Effector CD4-positive, alpha-beta T cell (primary cell): ENCODE measurements around the gene PBX1.

ENCODE experiments used
- DNase-seq: peaks from one replicate; pipeline ENCODE4 v3.0.0-alpha.2; 2020

Gene PBX1

DNA sequence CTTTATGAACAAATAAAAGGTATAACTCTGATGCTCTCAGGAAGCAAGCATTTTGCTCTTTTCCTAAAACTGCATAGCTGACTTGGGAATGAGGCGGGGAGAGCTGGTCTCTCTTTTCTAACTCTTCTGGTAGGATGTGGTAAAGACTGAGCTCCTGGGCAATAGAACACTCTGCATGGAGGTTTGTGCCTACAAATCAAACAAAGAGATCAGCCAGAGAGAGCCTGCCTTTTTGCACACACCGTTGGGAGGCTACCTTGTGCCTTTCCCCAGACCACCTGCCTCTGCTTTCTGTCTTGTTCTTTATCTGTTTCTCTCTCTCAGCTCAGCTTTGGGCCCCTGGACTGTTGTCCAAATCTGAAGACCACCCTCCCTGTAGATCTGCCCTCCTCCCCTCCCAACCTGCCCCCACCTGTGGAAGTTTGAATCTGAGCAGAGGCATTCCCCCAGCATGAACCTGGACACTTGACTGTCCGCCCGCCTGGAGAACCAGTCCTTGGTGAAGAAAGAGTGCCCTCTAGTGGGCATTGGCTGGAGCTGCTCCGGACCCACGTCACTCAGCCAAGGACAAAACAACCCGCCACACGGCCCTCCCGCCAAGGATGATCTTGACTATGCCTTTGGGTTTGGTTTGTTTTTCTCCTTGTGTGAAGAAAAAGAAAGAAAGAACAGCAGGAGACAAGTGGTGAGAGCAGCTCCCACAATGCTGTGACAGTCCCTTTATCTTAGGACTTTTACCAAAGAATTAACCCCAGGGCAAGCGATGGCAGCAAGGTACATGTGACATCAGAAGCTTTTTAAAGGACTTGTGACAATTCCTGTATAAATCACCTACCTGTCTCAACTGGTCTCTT, 228.2 kb downstream of the PBX1 start:
- DNase-seq: peak; percentile 21

DNA sequence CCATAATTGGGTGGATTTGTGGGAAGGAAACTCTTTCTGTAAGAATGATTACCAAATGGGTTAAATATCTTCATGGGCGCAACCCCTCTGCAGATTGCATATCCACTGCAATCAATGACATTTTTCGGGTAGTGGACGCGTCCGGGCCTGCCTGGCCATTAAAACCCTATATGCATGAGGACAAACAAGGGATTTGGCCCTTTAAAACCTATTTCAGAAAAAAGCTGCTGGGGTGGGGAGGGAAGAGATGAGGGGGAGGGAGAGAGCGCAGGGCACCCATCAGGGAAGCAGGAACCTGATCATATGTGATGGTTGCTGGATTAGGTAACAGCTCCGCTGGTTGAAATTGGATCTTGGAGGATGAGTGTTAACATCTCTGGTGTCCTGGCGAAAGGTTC, 228.8 kb downstream of the PBX1 start:
- no peak for DNase-seq

DNA sequence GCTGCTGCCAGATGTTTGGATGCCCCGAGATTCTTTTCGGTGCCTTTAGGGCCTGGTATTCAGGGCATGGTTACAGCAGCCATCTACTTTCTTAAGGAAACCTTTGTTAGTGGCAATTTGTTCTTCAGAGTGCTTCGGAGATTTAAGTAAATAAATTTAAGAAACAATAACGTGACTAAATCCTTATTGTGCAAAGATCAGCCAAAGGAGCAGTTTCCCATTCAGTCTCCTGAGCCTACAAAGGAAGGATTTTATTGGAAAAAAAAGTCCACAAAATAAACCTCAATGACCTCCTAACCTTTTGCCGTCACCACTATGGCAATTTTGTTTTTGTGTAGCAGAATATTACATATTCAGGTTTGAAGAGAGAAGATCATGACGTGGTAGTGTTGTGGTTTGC, 231.1 kb downstream of the PBX1 start:
- DNase-seq: no peak

DNA sequence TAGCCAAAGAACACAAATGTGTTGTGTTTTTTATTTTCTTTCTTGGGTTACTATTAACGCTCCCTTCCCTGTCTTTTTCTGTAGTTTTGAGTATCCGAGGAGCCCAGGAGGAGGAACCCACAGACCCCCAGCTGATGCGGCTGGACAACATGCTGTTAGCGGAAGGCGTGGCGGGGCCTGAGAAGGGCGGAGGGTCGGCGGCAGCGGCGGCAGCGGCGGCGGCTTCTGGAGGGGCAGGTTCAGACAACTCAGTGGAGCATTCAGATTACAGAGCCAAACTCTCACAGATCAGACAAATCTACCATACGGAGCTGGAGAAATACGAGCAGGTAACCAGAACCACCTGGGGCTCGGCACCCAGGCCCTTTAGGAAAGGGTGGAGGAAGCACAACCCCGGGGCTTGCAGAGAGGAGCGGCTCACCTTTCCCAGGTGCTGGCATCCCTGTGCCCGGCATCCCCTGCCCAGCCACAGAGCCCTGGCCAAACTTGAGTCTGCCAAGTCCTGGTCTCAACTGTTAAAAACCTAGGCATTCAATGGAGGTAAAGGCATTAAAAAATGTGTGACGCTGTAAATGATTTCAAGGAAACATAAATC, 233.5 kb downstream of the PBX1 start:
- DNase-seq: no peak

DNA sequence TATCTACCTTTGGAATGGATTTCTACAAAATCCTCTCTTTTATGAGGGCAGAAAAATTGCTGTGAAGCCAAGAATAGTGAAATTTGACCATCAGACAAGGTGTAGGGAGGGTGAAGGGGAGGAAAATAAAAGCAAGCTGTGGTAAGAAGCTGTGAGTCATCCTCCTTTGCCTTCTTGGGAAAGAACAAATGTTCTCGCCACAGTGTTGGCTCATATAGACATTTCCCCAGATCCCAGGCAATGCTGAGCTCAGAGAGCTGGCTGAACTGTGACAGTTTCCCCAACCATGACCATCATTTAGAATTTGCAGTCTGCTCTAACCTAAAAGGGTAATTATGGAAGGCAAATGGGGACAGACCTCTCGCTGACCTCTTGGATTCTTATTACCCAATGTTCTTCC, 235.4 kb downstream of the PBX1 start:
- DNase-seq: no peak

DNA sequence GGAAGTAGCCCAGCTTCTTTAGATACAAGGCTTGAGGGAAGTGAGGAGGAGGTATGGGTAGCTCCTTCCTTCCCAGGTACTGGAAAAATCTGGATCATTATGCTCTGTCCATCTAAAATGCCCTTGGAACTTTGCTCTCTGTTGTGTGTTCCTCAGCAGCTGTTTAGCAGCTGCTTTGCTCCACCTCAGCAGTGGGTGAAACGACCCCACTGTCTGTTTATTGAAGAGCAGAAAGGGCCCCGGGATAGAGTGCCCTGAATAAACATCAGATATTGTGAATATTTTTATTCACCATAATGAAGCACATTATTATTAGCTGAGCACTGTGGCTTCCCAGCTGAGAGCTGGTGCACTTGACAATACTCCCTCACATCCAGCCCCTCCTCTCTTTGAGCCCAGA, 237.9 kb downstream of the PBX1 start:
- no peak for DNase-seq

DNA sequence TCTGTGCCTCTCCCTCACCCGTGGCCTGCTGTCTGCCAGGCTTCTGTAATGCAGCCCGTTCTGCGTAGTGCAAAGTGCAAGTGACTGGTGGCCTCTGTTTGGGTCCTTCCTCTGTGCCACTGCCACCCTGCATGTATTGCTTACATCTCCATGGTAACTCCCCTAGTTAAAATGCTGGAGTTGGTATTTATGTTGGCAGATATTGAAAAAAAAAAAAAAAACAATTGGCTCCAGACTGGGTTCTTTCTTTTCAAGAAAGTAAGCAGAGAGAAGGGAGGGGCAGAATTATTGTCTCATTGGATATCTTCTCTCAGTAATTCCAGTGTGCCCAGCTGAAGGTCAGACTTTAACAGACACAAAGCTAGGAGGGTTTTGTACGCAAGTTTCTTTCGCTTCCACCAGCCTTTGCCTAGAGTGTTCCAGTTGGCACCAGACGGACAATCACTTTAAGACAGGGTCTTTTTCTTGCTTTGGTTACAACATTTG, 242.3 kb downstream of the PBX1 start:
- no peak for DNase-seq

DNA sequence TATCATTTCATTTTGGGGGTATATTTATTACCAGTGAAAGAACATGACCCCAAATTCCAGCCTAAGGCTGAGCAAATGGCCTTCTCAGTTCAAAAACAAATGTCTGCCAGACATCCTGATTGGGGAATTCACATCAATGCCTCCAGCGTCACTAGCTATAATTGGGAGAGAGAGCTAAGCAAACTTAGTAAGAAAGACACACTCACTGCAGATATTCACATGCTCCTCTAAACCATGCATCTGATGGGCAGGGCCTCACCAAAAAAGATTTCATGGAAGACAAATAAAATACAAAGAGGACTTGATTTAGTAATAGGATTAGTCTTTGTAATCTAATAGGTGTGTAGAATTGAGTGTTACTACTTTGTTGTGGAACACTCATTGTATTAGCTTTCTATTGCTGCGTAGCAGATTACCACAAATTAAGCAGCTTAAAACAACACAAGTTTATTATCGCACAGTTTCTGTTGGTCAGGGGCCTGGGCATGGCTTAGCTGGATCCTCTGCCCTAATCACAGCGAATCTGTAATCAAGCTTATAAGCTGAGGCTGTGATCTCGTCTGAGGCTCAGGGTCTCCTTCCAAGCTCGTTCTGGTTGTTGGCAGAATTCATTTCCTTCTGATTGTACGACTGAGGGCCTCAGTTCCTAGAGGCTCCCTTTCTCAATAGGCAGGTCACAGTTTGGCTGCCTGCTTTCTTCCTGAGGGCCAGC, 243.0 kb downstream of the PBX1 start:
- DNase-seq: no peak

DNA sequence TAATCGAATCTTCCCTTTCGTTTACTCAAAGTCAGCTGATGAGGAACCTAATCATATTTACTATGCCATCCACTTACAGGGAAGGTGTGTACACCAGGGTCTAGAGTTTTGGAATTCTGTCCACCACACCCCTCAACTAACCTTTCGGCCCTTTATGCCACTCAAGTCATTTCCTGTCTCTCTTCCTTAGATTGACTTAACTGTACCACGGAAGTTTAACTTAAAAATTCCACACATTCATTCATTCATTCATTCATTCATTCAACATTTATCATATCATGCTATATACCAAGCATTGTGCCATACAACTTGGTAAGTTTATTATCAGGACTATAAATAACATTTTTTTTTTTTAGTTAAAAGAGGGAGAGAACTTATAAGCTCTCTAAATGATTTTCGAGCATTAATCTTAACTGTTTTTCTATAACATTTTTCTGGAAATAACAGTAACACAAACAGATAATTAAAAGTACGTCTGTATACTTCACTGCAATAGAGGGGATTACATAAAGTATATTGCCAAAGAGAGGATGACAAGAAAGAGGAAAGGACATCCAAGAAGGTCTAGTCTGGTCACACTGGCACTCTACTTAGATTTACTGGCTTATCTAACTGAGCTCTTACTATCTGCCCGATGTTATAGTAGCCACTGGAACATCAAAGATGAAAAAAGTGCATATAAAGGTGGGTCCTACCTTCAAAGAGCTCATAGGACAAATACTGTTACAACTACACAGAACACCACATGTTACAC, 243.7 kb downstream of the PBX1 start:
- DNase-seq: no peak

DNA sequence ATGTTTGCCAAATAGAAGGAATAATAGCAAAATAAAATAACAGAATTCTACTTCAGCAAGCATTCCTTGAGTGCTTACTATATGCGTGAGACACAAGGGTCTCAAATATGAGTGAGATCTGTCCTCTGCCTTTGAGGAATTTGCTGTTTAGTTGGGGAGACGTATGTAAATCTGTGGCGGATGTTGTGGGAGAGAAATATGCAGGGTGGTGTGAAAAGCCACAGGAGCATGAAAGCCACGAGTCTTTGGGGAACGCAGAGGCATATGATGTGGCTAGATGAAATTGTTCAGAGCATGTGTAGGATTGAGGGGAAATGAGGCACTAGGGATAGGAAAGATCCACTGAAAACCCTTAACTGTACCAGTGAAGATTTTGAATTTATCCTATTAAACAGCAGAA, 244.4 kb downstream of the PBX1 start:
- no peak for DNase-seq

DNA sequence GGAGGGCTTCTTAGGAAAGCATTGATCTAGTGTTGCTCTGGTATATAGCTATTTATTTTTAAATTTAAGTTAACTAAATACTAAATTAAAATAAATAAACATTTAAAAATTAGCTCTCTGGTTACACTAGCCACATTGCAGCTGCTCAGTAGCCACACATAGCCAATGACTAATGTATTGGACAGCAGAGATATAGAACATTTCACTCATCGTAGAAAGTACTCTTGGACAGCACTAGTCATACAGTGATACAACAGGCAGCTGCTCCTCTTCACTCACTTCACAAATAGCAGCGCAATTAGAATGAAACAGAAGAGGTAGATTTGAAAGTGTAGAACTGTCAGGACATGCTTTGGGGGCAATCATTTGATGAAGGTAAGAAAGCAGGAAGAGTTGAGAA, 245.4 kb downstream of the PBX1 start:
- no peak for DNase-seq

DNA sequence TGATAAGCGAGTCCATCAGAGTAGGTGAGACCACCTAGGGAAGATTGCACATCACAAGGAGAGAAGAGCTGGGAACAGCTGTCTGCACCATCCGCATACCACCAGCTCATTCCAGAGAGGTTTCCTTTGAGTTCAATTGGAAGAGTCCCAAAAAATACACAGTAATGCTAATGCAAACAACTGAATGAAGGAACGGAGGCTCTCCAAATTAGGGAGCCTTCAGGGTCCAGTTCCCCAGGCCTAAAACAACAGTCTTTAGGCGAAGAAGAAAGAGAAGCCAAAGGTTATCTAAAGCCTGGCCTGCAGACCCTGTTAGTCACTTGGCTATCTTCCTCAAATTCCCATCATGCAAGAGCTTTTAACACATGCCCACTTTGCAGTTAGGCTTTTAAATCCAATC, 246.4 kb downstream of the PBX1 start:
- no peak for DNase-seq

DNA sequence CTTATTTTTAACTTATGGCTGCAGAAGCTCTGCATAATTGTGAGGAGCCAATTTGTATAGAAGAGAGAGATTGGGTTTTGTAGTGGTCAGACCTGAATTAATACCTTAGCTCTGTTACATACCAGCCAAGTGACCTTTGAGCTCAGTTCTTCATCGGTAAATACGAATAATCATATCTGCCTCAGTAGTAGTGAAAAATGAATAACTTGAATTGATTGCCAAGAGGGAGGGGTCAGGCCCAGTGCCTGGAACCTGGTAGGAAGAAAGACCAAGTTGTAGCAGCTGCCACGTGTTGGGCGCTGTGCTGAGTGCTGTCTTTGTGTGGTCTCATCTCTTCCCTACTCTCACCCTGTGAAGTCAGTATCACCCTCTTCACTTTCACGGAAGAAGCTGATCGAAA, 247.5 kb downstream of the PBX1 start:
- DNase-seq: no peak

DNA sequence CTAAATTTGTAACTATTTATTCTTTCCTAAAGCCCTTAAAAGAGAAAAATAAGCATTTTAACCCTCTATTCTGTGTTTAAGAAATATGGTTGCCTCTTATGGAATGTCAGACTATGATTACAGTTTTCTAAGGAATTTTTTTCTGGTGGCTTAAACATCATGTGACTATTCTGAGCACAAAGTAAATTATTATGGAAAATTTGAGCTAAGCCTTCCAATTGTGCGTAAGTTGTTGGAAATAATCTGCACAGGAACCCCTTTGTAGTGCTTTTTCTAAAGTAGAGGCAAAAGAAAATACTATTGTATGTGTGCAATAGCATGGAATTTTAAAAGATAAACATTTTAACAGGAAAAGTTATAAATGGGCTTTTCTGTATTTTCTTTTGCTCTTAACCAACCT, 254.8 kb downstream of the PBX1 start:
- no peak for DNase-seq

DNA sequence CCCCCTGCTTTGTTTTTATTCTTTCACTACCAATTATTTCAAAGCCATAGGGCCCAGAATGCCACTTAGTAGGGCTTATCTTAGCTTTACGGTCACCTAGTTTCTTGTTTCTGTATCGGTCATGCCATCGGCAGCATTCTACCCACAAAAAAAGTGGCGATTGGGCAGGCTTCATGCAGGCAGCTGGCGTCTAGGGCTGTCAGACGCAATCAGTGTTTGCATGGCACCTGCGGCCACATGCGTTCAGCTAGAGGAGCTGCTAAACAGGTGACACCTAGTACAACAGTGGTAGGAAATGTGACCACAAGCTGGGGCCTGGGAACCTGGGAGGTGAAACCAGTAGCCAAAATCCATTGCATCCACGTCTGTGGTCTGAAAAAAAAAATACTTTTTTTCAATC, 262.7 kb downstream of the PBX1 start:
- DNase-seq: no peak

DNA sequence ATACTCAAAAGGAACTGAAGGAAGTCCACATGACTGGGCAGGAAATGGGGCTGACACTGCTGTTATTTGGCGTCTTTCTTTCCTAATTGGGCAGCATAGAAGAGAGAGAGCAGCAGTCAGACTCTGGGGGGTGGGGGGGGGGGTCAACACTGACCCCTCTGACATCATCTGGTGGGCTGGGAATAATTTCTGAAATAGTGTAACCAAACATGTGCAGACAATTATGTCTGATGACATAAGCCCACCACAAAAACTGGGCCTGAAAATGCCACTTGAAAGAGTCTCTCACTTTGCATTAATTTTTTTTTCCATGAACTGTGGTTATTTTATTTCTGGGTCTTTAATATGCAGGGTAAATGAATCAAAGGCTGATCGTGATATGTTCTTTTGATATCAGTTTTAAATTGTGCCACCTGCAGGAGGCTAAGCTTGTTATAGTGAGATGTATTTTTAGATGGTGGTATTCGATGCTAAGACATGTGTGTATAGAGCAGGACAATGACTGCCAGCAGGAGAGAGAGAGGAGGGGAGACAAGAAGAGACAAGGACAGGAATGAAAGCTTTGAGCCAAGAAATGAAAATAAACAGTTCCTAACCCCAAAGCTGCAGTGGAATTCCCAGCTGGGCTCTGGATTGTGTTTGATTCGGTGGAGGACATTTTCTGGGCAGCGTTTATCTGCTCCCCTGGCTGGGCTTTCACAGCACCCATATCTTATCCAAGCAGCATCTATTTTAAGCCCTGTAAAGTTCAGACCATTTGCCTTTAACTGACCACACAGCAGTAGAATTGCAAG, 264.7 kb downstream of the PBX1 start:
- no peak for DNase-seq

DNA sequence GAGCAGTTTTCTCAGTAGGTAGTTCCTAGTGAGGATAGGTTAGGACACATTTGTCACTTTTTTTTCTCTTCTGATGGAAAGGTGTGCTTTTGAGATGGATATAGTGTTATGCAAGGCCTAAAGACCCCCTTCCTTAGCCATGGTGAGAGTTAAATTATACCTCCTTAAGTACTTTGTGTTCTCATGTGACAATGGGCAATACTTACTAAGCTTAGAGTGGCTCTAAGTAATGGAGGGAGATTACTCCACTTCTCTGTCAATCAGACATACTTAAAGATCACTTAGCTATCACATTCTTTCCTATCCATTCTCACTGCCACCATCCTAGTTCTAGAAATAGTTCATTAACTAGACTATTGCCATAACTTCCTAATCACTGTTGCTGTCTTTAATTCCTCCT, 265.6 kb downstream of the PBX1 start:
- no peak for DNase-seq

DNA sequence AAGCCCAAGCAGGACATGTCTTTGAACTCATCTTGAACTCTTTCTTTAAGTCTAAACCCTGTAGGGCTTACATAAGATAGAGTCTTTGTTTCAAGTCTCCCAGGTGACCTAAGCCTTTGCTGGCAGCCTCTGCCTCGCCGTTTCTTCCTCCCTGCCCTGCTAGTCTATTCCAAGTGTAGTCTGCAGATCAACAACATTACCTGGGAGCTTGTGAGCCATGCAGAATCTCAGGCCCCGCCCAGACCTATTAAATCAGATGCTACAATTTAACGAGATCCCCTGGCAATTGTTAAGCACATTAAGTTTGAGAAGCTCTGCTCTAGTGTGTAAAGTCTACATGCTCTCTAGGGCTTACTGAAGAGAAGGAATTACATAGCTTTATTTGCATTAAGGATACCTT, 271.6 kb downstream of the PBX1 start:
- no peak for DNase-seq

DNA sequence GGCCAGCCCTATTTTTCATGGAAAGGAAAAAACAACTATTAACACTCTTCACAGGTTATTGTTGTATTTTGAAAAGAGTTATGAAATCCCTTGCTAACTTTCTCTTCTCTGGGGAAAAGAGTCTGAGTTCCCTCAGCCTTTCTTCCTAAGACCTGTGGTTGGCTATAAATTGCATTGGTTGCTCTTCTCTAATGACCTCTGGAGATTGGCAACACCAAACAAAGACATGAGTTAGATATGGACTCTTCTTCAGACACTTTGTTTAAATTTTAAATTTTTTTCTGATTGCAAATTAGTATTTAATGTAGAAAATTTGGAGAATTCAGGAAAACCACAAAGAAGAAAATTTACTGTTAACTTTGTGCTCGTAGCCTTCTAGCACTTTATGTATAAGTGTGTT, 275.7 kb downstream of the PBX1 start:
- DNase-seq: no peak

DNA sequence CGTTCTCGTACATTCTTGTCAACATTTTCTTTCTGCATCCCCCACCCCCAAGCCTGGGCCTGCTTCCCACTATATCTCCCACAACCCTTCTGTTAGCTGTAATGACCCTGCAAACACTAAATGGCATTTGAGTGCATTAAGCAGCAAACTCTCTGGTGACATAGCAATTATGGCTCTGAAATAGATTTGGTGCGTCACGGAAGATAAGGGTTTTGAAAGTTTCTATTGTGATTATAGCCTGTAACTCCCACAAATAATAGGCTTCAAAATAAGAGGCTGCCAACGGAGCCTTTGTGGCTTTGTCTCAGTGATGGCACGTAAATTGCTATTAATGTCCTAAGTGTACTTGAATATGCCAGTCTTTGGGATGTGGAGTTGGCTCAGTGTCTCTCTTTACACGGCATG, 277.6 kb downstream of the PBX1 start:
- no peak for DNase-seq

DNA sequence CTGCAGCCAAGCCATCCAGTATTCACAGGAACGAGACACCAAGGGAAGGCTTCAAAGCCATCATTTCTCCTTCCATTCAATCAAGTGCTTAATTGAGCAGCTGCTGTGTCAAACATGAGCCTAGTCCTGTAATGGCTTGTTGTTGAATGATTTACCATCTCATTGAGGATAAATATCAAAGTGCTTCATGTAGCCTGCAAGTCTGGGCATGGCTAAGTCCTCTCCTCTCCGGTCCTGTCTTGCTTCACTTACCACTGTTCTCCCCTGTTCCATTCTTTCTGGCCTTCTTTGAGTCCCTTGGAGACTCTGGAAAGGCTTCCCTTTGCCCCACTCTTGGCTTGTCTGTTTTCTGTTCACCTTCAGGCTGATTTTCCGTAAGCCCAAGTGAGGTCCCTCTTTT, 279.8 kb downstream of the PBX1 start:
- no peak for DNase-seq

DNA sequence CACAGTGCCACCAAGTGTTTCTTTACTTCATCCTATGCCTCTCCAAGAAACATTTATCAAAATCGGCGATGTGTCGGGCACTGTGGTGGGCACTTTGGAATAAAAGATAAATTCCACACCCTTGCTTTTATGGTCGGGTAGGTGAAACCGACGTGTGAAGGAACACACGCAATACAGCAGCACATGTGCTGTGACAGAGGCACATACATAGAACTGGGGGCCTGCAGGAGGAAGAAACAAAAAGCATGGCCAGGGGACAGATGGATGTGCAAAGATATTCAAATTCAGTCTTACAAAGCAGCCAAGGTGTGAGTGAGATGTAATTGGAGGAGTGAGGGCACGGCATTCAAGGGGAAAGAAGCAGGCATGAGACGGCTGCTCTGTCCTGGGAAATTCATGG, 282.0 kb downstream of the PBX1 start:
- DNase-seq: no peak
